GM19025 (cell line): ENCODE measurements around the gene LACRT.
"Not testable (repeated sequence)": the region's sequence is repeated elsewhere in the genome, so short reads cannot be mapped to it uniquely, and the experiment has no call there.

Experiments
- ATAC-seq: cut with Tn5 transposase; IDR thresholded peaks from one replicate; pipeline ENCODE4 v1.9.1; 2021; ENCODE audit warnings: mild to moderate bottlenecking, low read depth, moderate library complexity; ENCODE audit not compliant: unreplicated experiment

LACRT gene

GRCh38 chr12:54641089-54641488 lies 6.4 kb upstream of the LACRT start:
- no peak for ATAC-seq

GRCh38 chr12:54639112-54639511 lies 4.4 kb upstream of the LACRT start:
- ATAC-seq, result not testable (repeated sequence)

GRCh38 chr12:54631988-54632728 lies 2.5 kb downstream of the LACRT start:
- ATAC-seq, result no peak

- ATAC-seq, result no peak
Observed at GRCh38 chr12:54631551-54631950, 3.1 kb downstream of the LACRT start.

GRCh38 chr12:54629925-54630324 lies 4.8 kb downstream of the LACRT start:
- ATAC-seq, result no peak

- ATAC-seq, result no peak
Observed at GRCh38 chr12:54628186-54628846, 6.4 kb downstream of the LACRT start.

GRCh38 chr12:54627304-54627703 lies 7.4 kb downstream of the LACRT start:
- no peak for ATAC-seq

GRCh38 chr12:54625598-54625997 lies 9.1 kb downstream of the LACRT start:
- no peak for ATAC-seq

GRCh38 chr12:54624315-54625279 lies 10.1 kb downstream of the LACRT start:
- no peak for ATAC-seq

GRCh38 chr12:54622463-54623183 lies 12.1 kb downstream of the LACRT start:
- ATAC-seq, result no peak

GRCh38 chr12:54616933-54617680 lies 17.6 kb downstream of the LACRT start:
- no peak for ATAC-seq

GRCh38 chr12:54612225-54612750 lies 22.4 kb downstream of the LACRT start:
- ATAC-seq, result no peak

GRCh38 chr12:54611715-54612149 lies 23.0 kb downstream of the LACRT start:
- ATAC-seq, result no peak

GRCh38 chr12:54608769-54609168 lies 25.9 kb downstream of the LACRT start:
- no peak for ATAC-seq

GRCh38 chr12:54608156-54608555 lies 26.5 kb downstream of the LACRT start:
- no peak for ATAC-seq

- no peak for ATAC-seq
Observed at GRCh38 chr12:54606556-54606955, 28.1 kb downstream of the LACRT start.

GRCh38 chr12:54605138-54605970 lies 29.3 kb downstream of the LACRT start:
- no peak for ATAC-seq

- no peak for ATAC-seq
Observed at GRCh38 chr12:54604436-54604835, 30.3 kb downstream of the LACRT start.
